Progenitor cell of endocrine pancreas (in vitro differentiated cells): ENCODE results near the gene ARHGAP15. TPM values are rescaled to one million over a fixed set of nuclear protein-coding genes. Genes with fewer than 3 reads are reported as not detected.

Experiments
- DNase-seq: peaks from one replicate; pipeline ENCODE4 v3.0.0; 2021; ENCODE audit warnings: low spot score; ENCODE audit not compliant: unreplicated experiment
- H3K27ac Mint-ChIP-seq: 2 replicates; pipeline ENCODE4 v1.8.0; 2021; ENCODE audit warnings: mild to moderate bottlenecking, moderate library complexity, mixed read lengths
- H3K27me3 Mint-ChIP-seq: 2 replicates; pipeline ENCODE4 v1.8.0; 2021; ENCODE audit warnings: mixed read lengths
- H3K36me3 Mint-ChIP-seq: 2 replicates; pipeline ENCODE4 v1.8.0; 2022; ENCODE audit warnings: mixed read lengths; ENCODE audit not compliant: insufficient read depth
- H3K4me1 Mint-ChIP-seq: 2 replicates; pipeline ENCODE4 v1.8.0; 2021; ENCODE audit warnings: low read depth, mixed read lengths
- H3K4me3 Mint-ChIP-seq: 2 replicates; pipeline ENCODE4 v1.8.0; 2021; ENCODE audit warnings: low read depth, mild to moderate bottlenecking, moderate library complexity, mixed read lengths
- H3K9me3 Mint-ChIP-seq: 2 replicates; pipeline ENCODE4 v1.8.0; 2021; ENCODE audit warnings: low read depth, mixed read lengths
- total RNA-seq: library from RNA; stranded (reverse); gene quantifications from 2 replicates; pipeline ENCODE4 v1.2.1, GENCODE V29; 2021
- TF ChIP-seq, protein P1 (sequence below): fragments of 200-600 bp; sonication (generic); IDR thresholded peaks from one replicate; pipeline ENCODE4 v1.5.0; 2021; ENCODE audit warnings: antibody characterized with exemption, mild to moderate bottlenecking; ENCODE audit not compliant: unreplicated experiment

Gene ARHGAP15
- total RNA-seq, 1 donor from 2014 or later: not detected

- H3K4me1 Mint-ChIP-seq: no peaks in the 10 kb centered on the region
- no peaks in the 10 kb centered on the region for H3K36me3 Mint-ChIP-seq
- no peaks in the 10 kb centered on the region for H3K9me3 Mint-ChIP-seq
- no peak overlapping the region for H3K27ac Mint-ChIP-seq
- no peak overlapping the region for H3K4me3 Mint-ChIP-seq
- TF ChIP-seq, protein P1, sequence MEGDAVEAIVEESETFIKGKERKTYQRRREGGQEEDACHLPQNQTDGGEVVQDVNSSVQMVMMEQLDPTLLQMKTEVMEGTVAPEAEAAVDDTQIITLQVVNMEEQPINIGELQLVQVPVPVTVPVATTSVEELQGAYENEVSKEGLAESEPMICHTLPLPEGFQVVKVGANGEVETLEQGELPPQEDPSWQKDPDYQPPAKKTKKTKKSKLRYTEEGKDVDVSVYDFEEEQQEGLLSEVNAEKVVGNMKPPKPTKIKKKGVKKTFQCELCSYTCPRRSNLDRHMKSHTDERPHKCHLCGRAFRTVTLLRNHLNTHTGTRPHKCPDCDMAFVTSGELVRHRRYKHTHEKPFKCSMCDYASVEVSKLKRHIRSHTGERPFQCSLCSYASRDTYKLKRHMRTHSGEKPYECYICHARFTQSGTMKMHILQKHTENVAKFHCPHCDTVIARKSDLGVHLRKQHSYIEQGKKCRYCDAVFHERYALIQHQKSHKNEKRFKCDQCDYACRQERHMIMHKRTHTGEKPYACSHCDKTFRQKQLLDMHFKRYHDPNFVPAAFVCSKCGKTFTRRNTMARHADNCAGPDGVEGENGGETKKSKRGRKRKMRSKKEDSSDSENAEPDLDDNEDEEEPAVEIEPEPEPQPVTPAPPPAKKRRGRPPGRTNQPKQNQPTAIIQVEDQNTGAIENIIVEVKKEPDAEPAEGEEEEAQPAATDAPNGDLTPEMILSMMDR: no peak
- H3K27me3 Mint-ChIP-seq: no peaks in the 10 kb centered on the region
- DNase-seq: no peak
Observed at GRCh38 chr2:143254110-143254509, 124.9 kb downstream of the ARHGAP15 start.

- no peaks in the 10 kb centered on the region for H3K36me3 Mint-ChIP-seq
- DNase-seq: no peak
- TF ChIP-seq, protein P1: no peak
- no peaks in the 10 kb centered on the region for H3K4me1 Mint-ChIP-seq
- no peak overlapping the region for H3K4me3 Mint-ChIP-seq
- H3K27ac Mint-ChIP-seq: no peak overlapping the region
- no peaks in the 10 kb centered on the region for H3K27me3 Mint-ChIP-seq
- H3K9me3 Mint-ChIP-seq: no peaks in the 10 kb centered on the region
Observed at GRCh38 chr2:143255086-143255485, 125.9 kb downstream of the ARHGAP15 start.

DNA sequence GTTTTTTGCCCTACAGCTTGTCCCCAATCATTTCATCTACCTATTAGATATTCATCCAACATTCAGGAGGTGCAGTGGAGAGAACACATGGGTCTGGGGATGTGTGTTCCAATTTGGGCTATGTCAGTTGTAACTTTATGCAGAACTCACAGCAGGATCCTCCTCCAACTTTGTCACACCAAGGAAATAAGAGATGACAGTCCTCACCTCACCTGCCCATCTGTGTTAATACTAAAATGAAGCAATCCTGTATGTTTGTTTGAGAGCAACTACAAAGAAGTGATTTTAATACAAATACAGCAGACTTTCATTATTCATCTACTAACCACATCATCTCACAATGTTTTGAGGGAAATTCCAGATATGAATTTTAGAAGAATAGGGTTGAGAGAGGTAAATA, 126.7 kb downstream of the ARHGAP15 start:
- Mint-ChIP-seq H3K4me1 (no peaks in the 10 kb centered on the region), H3K36me3 (no peaks in the 10 kb centered on the region), H3K9me3 (no peaks in the 10 kb centered on the region), H3K27me3 (no peaks in the 10 kb centered on the region), H3K4me3 (no peak overlapping the region), H3K27ac (no peak overlapping the region)
- TF ChIP-seq, protein P1: no peak
- no peak for DNase-seq

- Mint-ChIP-seq H3K27ac (no peak overlapping the region), H3K27me3 (no peaks in the 10 kb centered on the region), H3K4me3 (no peak overlapping the region)
Observed at GRCh38 chr2:143258126-143258892, 129.1 kb downstream of the ARHGAP15 start.

GRCh38 chr2:143259368-143259958, 130.2 kb downstream of the ARHGAP15 start:
- Mint-ChIP-seq H3K27ac (no peak overlapping the region), H3K9me3 (no peaks in the 10 kb centered on the region), H3K36me3 (no peaks in the 10 kb centered on the region), H3K4me3 (no peak overlapping the region), H3K27me3 (no peaks in the 10 kb centered on the region), H3K4me1 (no peaks in the 10 kb centered on the region)
- DNase-seq: peak; percentile 26
- TF ChIP-seq, protein P1: peak; percentile 85

More at GRCh38 chr2:143258126-143258892, 129.1 kb downstream of the ARHGAP15 start:
- no peak for DNase-seq
- no peaks in the 10 kb centered on the region for H3K4me1 Mint-ChIP-seq
- TF ChIP-seq, protein P1: no peak
- H3K36me3 Mint-ChIP-seq: no peaks in the 10 kb centered on the region
- H3K9me3 Mint-ChIP-seq: no peaks in the 10 kb centered on the region
